H9 (cell line): ENCODE data around the gene CCDC148. TPM values are rescaled to one million over a fixed set of nuclear protein-coding genes. Genes with fewer than 3 reads are reported as not detected.

Experiments
- DNase-seq: peaks from one replicate; pipeline ENCODE4 v3.0.0-alpha.2; 2017
- H2AFZ ChIP-seq: one replicate; pipeline ENCODE4 v1.6.1; 2013; ENCODE audit warnings: mild to moderate bottlenecking, low read length, control low read depth, moderate library complexity
- H2AK5ac ChIP-seq: 2 replicates; pipeline ENCODE4 v1.6.1; 2013; ENCODE audit warnings: low read length, control low read depth, mixed read lengths; ENCODE audit not compliant: insufficient read length
- H2BK120ac ChIP-seq: one replicate; pipeline ENCODE4 v1.6.1; 2013; ENCODE audit warnings: low read depth, mild to moderate bottlenecking, low read length, control low read depth, inconsistent platforms; ENCODE audit not compliant: poor library complexity, severe bottlenecking
- H2BK12ac ChIP-seq: 2 replicates; pipeline ENCODE4 v1.6.1; 2013; ENCODE audit warnings: low read length, control low read depth, mixed read lengths, low read depth; ENCODE audit not compliant: insufficient read length
- H2BK15ac ChIP-seq: 2 replicates; pipeline ENCODE4 v1.6.1; 2013; ENCODE audit warnings: low read depth, low read length, control low read depth
- H2BK20ac ChIP-seq: one replicate; pipeline ENCODE4 v1.6.1; 2013; ENCODE audit warnings: low read depth, mild to moderate bottlenecking, low read length, control low read depth, inconsistent platforms; ENCODE audit not compliant: poor library complexity, severe bottlenecking
- H2BK5ac ChIP-seq: 2 replicates; pipeline ENCODE4 v1.6.1; 2013; ENCODE audit warnings: low read length, control low read depth, mixed read lengths; ENCODE audit not compliant: insufficient read length
- H3K14ac ChIP-seq: 2 replicates; pipeline ENCODE4 v1.6.1; 2013; ENCODE audit warnings: low read length, control low read depth; ENCODE audit not compliant: insufficient read depth
- H3K18ac ChIP-seq: 2 replicates; pipeline ENCODE4 v1.6.1; 2013; ENCODE audit warnings: low read depth, mild to moderate bottlenecking, mixed read lengths, low read length, control low read depth; ENCODE audit not compliant: insufficient read length
- H3K23ac ChIP-seq: 2 replicates; pipeline ENCODE4 v1.6.1; 2013; ENCODE audit warnings: low read length, control low read depth, mixed read lengths, low read depth; ENCODE audit not compliant: insufficient read length
- H3K23me2 ChIP-seq: 2 replicates; pipeline ENCODE4 v1.6.1; 2013; ENCODE audit warnings: low read depth, mild to moderate bottlenecking, mixed read lengths, low read length, control low read depth; ENCODE audit not compliant: insufficient read length, poor library complexity, severe bottlenecking
- H3K27ac ChIP-seq: 2 replicates; pipeline ENCODE4 v1.5.1; 2013; ENCODE audit warnings: low read length, control low read depth, mixed read lengths, low read depth; ENCODE audit not compliant: insufficient read length
- H3K27me3 ChIP-seq: 2 replicates; pipeline ENCODE4 v1.6.1; 2013; ENCODE audit warnings: low read length, control low read depth, inconsistent platforms; ENCODE audit not compliant: insufficient read depth
- H3K4ac ChIP-seq: 2 replicates; pipeline ENCODE4 v1.6.1; 2013; ENCODE audit warnings: low read depth, mild to moderate bottlenecking, control low read depth, inconsistent platforms, low read length, moderate library complexity
- H3K4me1 ChIP-seq: 2 replicates; pipeline ENCODE4 v1.6.1; 2013; ENCODE audit warnings: low read length, control low read depth, inconsistent platforms; ENCODE audit not compliant: insufficient read depth
- H3K4me2 ChIP-seq: 2 replicates; pipeline ENCODE4 v1.6.1; 2013; ENCODE audit warnings: low read length, control low read depth, mixed read lengths; ENCODE audit not compliant: insufficient read length, insufficient read depth
- H3K56ac ChIP-seq: 2 replicates; pipeline ENCODE4 v1.6.1; 2013; ENCODE audit warnings: low read depth, mild to moderate bottlenecking, mixed read lengths, low read length, control low read depth; ENCODE audit not compliant: insufficient read length
- H3K79me1 ChIP-seq: 2 replicates; pipeline ENCODE4 v1.6.1; 2013; ENCODE audit warnings: low read depth, mild to moderate bottlenecking, moderate library complexity, low read length, control low read depth, inconsistent platforms; ENCODE audit not compliant: insufficient read depth, poor library complexity, severe bottlenecking
- H3K79me2 ChIP-seq: 2 replicates; pipeline ENCODE4 v1.6.1; 2013; ENCODE audit warnings: low read length, control low read depth, inconsistent platforms; ENCODE audit not compliant: insufficient read depth
- H3K9ac ChIP-seq: 2 replicates; pipeline ENCODE4 v1.6.1; 2013; ENCODE audit warnings: low read length, control low read depth, mixed read lengths; ENCODE audit not compliant: insufficient read length; ENCODE audit errors: extremely low read depth
- H3K9me3 ChIP-seq: one replicate; pipeline ENCODE4 v1.6.1; 2013; ENCODE audit warnings: low read depth, low read length, inconsistent platforms; ENCODE audit not compliant: control insufficient read depth
- H3T11ph ChIP-seq: one replicate; pipeline ENCODE4 v1.6.1; 2013; ENCODE audit warnings: mild to moderate bottlenecking, low read length, control low read depth, inconsistent platforms
- H4K20me1 ChIP-seq: one replicate; pipeline ENCODE4 v1.6.1; 2013; ENCODE audit not compliant: control insufficient read depth, insufficient read length, insufficient read depth
- H4K5ac ChIP-seq: 2 replicates; pipeline ENCODE4 v1.6.1; 2013; ENCODE audit warnings: low read depth, mild to moderate bottlenecking, mixed read lengths, low read length, control low read depth; ENCODE audit not compliant: insufficient read length
- H4K8ac ChIP-seq: replicated peaks from 2 replicates; pipeline ENCODE4 v1.6.1; 2013; ENCODE audit warnings: low read length, control low read depth, mixed read lengths, low read depth; ENCODE audit not compliant: insufficient read length
- H4K91ac ChIP-seq: 2 replicates; pipeline ENCODE4 v1.6.1; 2013; ENCODE audit warnings: low read depth, mild to moderate bottlenecking, moderate library complexity, mixed read lengths, low read length, control low read depth; ENCODE audit not compliant: insufficient read length
- H3K27ac Mint-ChIP-seq, 3 experiments: 2 replicates in 2 of 3; 3 replicates in 1 of 3; pipeline ENCODE4 v1.8.0; 2020 to 2021; ENCODE audit warnings: mixed read lengths in 3 of 3, mild to moderate bottlenecking in 1 of 3, moderate library complexity in 1 of 3
- H3K27me3 Mint-ChIP-seq: 2 replicates; pipeline ENCODE4 v1.8.0; 2021; ENCODE audit warnings: low read depth, mild to moderate bottlenecking, moderate library complexity, mixed read lengths
- H3K36me3 Mint-ChIP-seq, 3 experiments: 2 replicates in 2 of 3; 3 replicates in 1 of 3; pipeline ENCODE4 v1.8.0; 2020 to 2021; ENCODE audit warnings: low read depth in 3 of 3, mixed read lengths in 3 of 3; ENCODE audit not compliant: insufficient read depth in 1 of 3
- H3K4me1 Mint-ChIP-seq, 2 experiments: 2 replicates each; pipeline ENCODE4 v1.8.0; 2020; ENCODE audit warnings: mixed read lengths in 2 of 2
- H3K4me3 Mint-ChIP-seq, 2 experiments: 2 replicates in 1 of 2; 3 replicates in 1 of 2; pipeline ENCODE4 v1.8.0; 2020 to 2021; ENCODE audit warnings: mild to moderate bottlenecking in 2 of 2, mixed read lengths in 2 of 2, moderate library complexity in 1 of 2
- H3K9me3 Mint-ChIP-seq, 2 experiments: 2 replicates in 1 of 2; 3 replicates in 1 of 2; pipeline ENCODE4 v1.8.0; 2020; ENCODE audit warnings: mild to moderate bottlenecking in 2 of 2, mixed read lengths in 2 of 2, moderate library complexity in 1 of 2
- WGBS: extraction: QIAGEN DNeasy Blood & Tissue Kit; methylation state at CpG from one replicate; pipeline ENCODE4 v1.1.7; 2013; ENCODE audit warnings: missing lambda C conversion rate, low lambda C conversion rate, mixed read lengths; ENCODE audit not compliant: insufficient read length; ENCODE audit errors: extremely low coverage; 5-methylcytosine and 5-hydroxymethylcytosine counted together
- total RNA-seq: library from RNA; stranded (reverse); gene quantifications from 2 replicates; pipeline ENCODE4 v1.2.1, GENCODE V29; 2021
- TF ChIP-seq, protein P1 (sequence below): fragments of 200-600 bp; sonication (generic); conservative IDR thresholded peaks from 3 replicates; pipeline ENCODE4 v1.8.0; 2021; ENCODE audit warnings: antibody characterized with exemption, mild to moderate bottlenecking

The CCDC148 gene
- total RNA-seq, 1 experiment from 2014 or later, result 1.5 TPM

GRCh38 chr2:158300394-158300793 lies 156.2 kb downstream of the CCDC148 start:
- DNase-seq, result no peak
- Histone ChIP-seq H3K14ac (no peak overlapping the region), H2BK5ac (no peak overlapping the region), H3K4me1 (no peaks in the 10 kb centered on the region), H4K8ac (no peak overlapping the region), H3K18ac (no peak overlapping the region), H3K9ac (no peak overlapping the region), H4K91ac (no peak overlapping the region), H3K27me3 (no peaks in the 10 kb centered on the region), H3K4me2 (no peak overlapping the region), H3K56ac (no peak overlapping the region), H3K4ac (no peak overlapping the region), H2AFZ (no peak overlapping the region), H2BK12ac (no peak overlapping the region), H3K23me2 (no peaks in the 10 kb centered on the region), H2BK15ac (no peak overlapping the region), H3K9me3 (no peaks in the 10 kb centered on the region), H3T11ph (no peak overlapping the region), H3K79me1 (no peaks in the 10 kb centered on the region), H4K5ac (no peak overlapping the region), H2BK20ac (no peak overlapping the region), H4K20me1 (no peaks in the 10 kb centered on the region), H2BK120ac (no peak overlapping the region), H3K27ac (no peak overlapping the region), H3K23ac (no peak overlapping the region), H2AK5ac (no peak overlapping the region), H3K79me2 (no peaks in the 10 kb centered on the region)
- Mint-ChIP-seq H3K9me3 (no peaks in the 10 kb centered on the region; a peak in 1 of 5 replicates), H3K27me3 (no peaks in the 10 kb centered on the region), H3K4me3 (no peak overlapping the region), H3K36me3 (no peaks in the 10 kb centered on the region), H3K27ac (no peak overlapping the region), H3K4me1 (no peaks in the 10 kb centered on the region)
- TF ChIP-seq, protein P1, sequence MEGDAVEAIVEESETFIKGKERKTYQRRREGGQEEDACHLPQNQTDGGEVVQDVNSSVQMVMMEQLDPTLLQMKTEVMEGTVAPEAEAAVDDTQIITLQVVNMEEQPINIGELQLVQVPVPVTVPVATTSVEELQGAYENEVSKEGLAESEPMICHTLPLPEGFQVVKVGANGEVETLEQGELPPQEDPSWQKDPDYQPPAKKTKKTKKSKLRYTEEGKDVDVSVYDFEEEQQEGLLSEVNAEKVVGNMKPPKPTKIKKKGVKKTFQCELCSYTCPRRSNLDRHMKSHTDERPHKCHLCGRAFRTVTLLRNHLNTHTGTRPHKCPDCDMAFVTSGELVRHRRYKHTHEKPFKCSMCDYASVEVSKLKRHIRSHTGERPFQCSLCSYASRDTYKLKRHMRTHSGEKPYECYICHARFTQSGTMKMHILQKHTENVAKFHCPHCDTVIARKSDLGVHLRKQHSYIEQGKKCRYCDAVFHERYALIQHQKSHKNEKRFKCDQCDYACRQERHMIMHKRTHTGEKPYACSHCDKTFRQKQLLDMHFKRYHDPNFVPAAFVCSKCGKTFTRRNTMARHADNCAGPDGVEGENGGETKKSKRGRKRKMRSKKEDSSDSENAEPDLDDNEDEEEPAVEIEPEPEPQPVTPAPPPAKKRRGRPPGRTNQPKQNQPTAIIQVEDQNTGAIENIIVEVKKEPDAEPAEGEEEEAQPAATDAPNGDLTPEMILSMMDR, result no peak
- WGBS, result no CpG with 5 or more reads among the region's 2 CpGs
